GM19240 (cell line): Measurements from ENCODE around the gene BGN.

Experiments used
- DNase-seq: peaks from one replicate; pipeline ENCODE4 v3.0.0; 2011; ENCODE audit warnings: low spot score; ENCODE audit not compliant: insufficient read length

Gene BGN

DNA sequence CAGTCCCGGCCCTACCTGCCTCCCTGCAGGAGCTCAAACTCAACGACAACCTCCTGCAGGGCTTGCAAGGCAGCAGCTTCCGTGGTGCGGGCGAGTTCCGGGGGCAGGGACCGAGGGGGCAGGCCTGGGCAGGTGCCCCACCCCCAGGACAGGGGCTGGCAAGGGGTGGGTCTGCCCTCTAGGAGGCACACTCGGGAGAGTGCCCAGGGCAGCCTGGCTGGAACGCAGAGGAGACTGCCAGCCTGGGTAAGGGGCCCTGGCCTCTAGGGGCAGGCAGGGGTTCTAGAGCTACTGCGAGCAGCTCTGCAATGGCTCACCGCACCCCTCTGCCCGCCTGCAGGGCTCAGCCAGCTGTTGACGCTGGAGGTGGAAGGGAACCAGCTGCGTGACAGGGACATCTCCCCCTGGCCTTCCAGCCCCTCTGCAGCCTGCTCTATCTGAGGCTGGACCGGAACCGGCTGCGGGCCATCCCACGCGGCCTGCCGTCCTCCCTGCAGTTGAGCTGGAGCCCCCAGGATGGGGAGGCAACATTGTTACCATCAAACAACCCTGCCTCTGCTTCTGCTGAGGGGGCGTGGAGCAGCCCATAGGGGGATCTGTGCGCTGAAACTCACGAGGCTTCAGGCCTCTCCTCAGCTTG, 12.3 kb upstream of the BGN start:
- no peak for DNase-seq

- DNase-seq, result no peak
These were observed 9.2 kb upstream of the BGN start for GRCh38 chrX:153485396-153486080.

DNA sequence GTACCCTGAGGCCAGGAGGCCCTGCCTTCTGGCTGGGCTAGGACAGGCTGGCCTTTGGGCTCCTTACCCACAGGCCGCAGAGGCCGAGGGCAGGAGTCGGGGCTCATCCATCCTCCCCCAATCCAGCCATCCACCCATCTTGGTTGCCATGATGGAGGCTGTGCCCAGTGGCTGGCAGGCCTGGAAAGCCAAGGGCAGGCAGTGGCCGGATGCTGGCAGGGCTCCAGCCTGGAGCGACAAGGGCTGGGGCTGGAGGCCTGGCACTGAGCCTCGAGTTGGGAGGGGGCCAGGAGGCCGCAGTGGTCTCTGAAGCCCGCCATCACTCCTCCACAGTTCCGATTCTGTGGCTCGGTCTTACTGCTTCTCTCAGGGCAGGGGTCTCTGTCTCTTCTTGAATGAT, 8.6 kb upstream of the BGN start:
- DNase-seq, result no peak

- no peak for DNase-seq
These were observed 7.1 kb upstream of the BGN start for GRCh38 chrX:153487590-153488071.

GRCh38 chrX:153488231-153488914, 6.4 kb upstream of the BGN start:
- no peak for DNase-seq

- no peak for DNase-seq
These were observed 4.4 kb upstream of the BGN start for GRCh38 chrX:153490217-153490930.

DNA sequence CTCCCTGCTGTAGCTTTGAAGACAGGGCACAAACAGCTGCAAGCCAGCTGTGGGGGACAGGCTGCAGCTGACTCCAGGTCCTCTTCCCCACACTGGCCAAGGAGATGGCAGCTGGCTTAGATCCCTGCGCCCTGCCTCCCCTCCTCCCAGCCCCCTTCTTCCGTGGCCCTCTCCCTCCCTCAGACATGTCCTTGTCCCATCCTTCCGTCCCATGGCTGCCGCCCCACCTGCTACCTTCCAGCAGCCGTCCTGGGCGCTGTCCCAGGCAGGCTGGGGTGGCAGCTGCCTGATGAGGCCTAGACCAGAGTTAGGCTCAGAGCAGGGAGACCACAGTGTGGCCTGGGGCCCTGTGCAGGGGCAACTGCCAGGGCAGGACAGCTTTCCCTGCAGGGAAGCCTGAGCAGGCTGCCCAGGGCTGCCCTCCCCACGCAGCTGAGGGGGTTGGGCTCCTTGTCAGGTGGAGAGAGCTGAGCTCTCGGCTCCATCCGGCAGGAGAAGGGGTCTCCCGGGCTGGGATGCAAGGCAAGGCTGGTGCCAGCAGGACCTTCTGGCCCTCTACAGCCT, 3.3 kb upstream of the BGN start:
- DNase-seq, result no peak

GRCh38 chrX:153491918-153492317, 2.9 kb upstream of the BGN start:
- no peak for DNase-seq

DNA sequence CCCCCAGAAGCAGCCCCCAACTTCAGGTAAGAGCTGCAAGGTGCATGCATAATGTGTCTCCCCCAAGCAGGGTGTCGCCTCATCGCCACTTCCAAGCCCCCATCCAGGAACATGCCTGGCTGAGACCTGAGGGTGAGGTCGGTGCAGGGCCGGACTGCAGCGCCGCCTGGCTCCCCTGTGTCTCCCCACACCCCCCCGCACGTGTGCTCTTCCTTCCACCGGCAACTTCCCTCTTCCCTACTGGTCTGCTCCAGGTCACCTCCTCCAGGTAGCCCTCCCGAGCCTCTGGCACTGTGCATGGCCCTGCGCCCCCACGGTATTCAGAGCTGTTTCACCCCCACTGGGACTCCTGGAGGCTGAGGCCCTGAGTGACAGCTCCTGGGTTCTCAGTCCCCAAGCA, 2.2 kb upstream of the BGN start:
- no peak for DNase-seq

GRCh38 chrX:153493085-153493484, 1.7 kb upstream of the BGN start:
- DNase-seq, result no peak

DNA sequence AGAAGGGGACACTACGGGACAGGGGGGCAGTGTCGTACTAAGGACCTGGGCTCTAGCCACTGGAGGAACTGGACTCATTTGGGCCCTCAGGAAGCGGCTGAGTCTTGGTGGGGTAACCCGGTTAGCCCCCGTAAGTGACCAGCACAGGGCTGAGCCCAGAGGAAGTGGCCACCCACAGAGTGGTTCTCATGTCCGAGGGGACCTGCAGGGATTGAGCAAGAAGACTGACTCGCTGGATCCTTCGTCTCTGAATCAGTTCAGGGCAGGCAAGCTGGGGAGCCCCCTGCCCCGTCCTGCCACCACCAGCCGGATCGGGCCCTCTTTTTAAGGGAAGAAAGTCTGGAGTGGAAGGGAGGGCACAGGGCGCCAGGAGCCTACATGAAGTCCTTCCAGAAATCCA, 719 bp upstream of the BGN start:
- no peak for DNase-seq

- no peak for DNase-seq
These were observed 577 bp downstream of the BGN start for GRCh38 chrX:153495362-153495751.

- no peak for DNase-seq
These were observed 1.3 kb downstream of the BGN start for GRCh38 chrX:153495903-153496589.

GRCh38 chrX:153496590-153496959, 1.8 kb downstream of the BGN start:
- DNase-seq, result no peak

GRCh38 chrX:153498453-153498852, 3.7 kb downstream of the BGN start:
- DNase-seq, result no peak

- no peak for DNase-seq
These were observed 4.6 kb downstream of the BGN start for GRCh38 chrX:153499341-153499740.

DNA sequence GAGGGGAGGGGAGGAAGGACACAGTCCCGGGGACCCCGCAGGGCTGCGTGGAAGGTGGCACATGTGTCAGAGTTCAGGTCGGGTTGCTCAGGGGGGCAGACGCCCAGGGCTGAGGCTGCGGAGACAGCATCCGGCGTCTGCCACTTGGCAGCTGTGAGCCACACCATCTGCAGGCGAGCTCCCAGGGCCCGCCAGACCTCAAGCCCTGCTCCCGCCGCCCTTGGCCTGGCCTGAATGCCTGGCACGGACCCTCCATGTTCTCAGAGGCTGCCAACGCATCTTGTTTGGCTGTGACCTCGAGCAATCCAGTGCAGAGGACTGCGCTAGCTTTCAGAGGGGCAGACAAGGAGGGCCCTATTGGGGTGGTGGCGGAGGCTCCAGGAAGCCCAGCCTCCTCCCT, 5.1 kb downstream of the BGN start:
- DNase-seq, result no peak

GRCh38 chrX:153500676-153501280, 6.0 kb downstream of the BGN start:
- DNase-seq, result no peak

- no peak for DNase-seq
These were observed 6.8 kb downstream of the BGN start for GRCh38 chrX:153501530-153501929.

DNA sequence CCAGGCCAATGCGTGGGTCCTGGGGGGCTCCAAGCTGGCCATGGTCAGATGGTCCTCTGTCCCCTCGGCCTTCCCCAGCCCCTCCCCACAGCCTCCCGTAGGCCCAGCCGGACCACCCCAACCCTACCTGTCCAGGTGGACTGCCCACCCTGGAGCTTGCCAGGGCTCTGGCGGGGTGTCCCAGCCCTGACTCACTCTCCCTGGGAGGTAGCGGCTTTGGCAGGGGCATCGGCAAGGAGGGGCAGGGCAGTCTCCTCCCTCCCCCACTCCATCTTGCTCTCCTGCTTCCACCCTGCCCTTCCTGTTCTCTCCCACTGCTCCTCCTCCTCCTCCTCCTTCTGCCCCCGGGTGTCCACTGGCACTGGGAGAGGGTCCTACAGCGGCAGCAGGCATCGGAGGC, 7.4 kb downstream of the BGN start:
- no peak for DNase-seq

DNA sequence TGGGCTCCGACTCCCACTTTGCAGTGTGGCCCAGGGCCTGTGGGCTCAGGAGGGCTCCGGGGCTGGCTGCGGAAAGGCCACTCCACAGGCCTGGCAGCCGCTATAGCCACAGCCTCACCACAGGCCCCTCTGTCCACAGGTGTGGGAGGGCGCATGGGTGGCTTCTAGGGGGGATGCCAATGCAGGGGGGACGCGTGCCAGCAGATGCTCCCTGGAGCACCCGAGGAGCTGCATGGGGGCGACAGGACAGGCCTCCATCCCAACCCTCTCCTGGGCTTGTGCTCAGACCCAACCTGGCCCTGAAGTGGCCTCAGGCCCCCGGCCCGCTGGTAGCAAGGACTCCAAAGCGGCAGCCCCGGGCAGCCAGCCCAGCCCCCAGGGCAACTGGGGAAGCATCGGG, 8.0 kb downstream of the BGN start:
- no peak for DNase-seq
